Adrenal gland (tissue), 12 donors: ENCODE data around the gene RHBDL1. TPM values are rescaled to one million over a fixed set of nuclear protein-coding genes. Genes with fewer than 3 reads are reported as not detected.

ENCODE experiments used
- DNase-seq, 7 donors: peaks; one replicate each; pipeline ENCODE4 v3.0.0-alpha.2; 2019 to 2020
- H3K27ac ChIP-seq, 5 donors: fragments of 200-600 bp; sonication (generic) in 4 of 5; 1 replicate in 3 of 5; 2 replicates in 2 of 5; pipeline versions ENCODE4 v1.5.1 to v1.8.0; 2016 to 2020; ENCODE audit warnings: mild to moderate bottlenecking in 1 of 5
- H3K27me3 ChIP-seq: fragments of 200-600 bp; 2 replicates; pipeline ENCODE4 v1.8.0; 2021
- H3K36me3 ChIP-seq, 2 donors: fragments of 200-600 bp; replicated peaks in 1 of 2; 1 replicate in 1 of 2; 2 replicates in 1 of 2; pipeline versions ENCODE4 v1.5.1 to v1.8.0; 2018 to 2022
- H3K4me1 ChIP-seq, 2 donors: fragments of 200-600 bp; replicated peaks in 1 of 2; 1 replicate in 1 of 2; 2 replicates in 1 of 2; pipeline versions ENCODE4 v1.5.1 to v1.8.0; 2018 to 2021
- H3K4me3 ChIP-seq, 4 donors: fragments of 200-600 bp; sonication (generic) in 3 of 4; one replicate each; pipeline ENCODE4 v1.5.1; 2016 to 2018
- H3K9me3 ChIP-seq, 3 donors: fragments of 200-600 bp; sonication (generic) in 1 of 3; replicated peaks in 1 of 3; 1 replicate in 2 of 3; 2 replicates in 1 of 3; pipeline versions ENCODE4 v1.5.1 to v1.8.0; 2016 to 2021
- CTCF ChIP-seq, 6 experiments: fragments of 450-650 bp in 4 of 6; fragments of 200-600 bp in 2 of 6; sonication (generic) in 1 of 6; IDR thresholded peaks; 1 replicate in 5 of 6; 2 replicates in 1 of 6; pipeline versions ENCODE4 v1.5.1 to v1.8.0; 2016 to 2021; ENCODE audit warnings: antibody characterized with exemption in 6 of 6, mild to moderate bottlenecking in 2 of 6, moderate library complexity in 1 of 6
- POLR2A ChIP-seq, 2 donors: fragments of 450-650 bp; IDR thresholded peaks; one replicate each; pipeline ENCODE4 v1.6.1; 2017; ENCODE audit warnings: antibody characterized with exemption in 2 of 2, mild to moderate bottlenecking in 2 of 2, moderate library complexity in 1 of 2
- WGBS, 4 donors: extraction: QIAGEN DNeasy Blood & Tissue Kit in 2 of 4; methylation state at CpG; one replicate each; pipeline versions ENCODE4 v1.1.5 to v1.1.7; 2013 to 2017; 5-methylcytosine and 5-hydroxymethylcytosine counted together
- intact Hi-C, 2 donors: fragments of 100-400 bp; cut with DNase I; formaldehyde crosslinking; loops; one replicate each; pipeline versions ENCODE4 v1.14.1 to v1.15.0; 2022 to 2023
- polyA plus RNA-seq, 3 donors: library from polyadenylated mRNA; stranded (reverse); fragments of 200-250 nt in 2 of 3; fragments of 350-450 nt in 1 of 3; fragmentation: Illumina TruSeq in 1 of 3; extraction: RNeasy Lipid Tissue Mini Kit (QIAGEN cat#74804) in 1 of 3; gene quantifications; one replicate each; pipeline ENCODE4 v1.2.3, GENCODE V29; 2013 to 2014
- total RNA-seq, 9 donors: library from RNA; depleted of rRNA in 4 of 9; stranded (reverse); fragments of >200 nt in 4 of 9; fragments of 120-200 nt in 1 of 9; fragmentation: NEBNext Ultra II Directional in 1 of 9; extraction: Animal tissue kit (Norgen Biotek cat#: 25700) in 1 of 9; gene quantifications; one replicate each; pipeline versions ENCODE4 v1.1.0 to v1.2.4, GENCODE V29; 2013 to 2023
- donor health status: healthy with polysubstance abuse.
- donor health status: Bipolar disorder and iron deficiency.
- donor health status: DM: yes; HTN: yes; CAD: no.
- donor health status: DM: no; HTN: no; CAD: no.
- donor health status: DM: no; HTN: no; CAD: no.
- donor health status: DM: yes; HTN: yes; CAD: no.

RHBDL1 gene
- total and polyA plus RNA-seq, 12 donors, result 0.13 to 21.1 (median 3.8) TPM

DNA sequence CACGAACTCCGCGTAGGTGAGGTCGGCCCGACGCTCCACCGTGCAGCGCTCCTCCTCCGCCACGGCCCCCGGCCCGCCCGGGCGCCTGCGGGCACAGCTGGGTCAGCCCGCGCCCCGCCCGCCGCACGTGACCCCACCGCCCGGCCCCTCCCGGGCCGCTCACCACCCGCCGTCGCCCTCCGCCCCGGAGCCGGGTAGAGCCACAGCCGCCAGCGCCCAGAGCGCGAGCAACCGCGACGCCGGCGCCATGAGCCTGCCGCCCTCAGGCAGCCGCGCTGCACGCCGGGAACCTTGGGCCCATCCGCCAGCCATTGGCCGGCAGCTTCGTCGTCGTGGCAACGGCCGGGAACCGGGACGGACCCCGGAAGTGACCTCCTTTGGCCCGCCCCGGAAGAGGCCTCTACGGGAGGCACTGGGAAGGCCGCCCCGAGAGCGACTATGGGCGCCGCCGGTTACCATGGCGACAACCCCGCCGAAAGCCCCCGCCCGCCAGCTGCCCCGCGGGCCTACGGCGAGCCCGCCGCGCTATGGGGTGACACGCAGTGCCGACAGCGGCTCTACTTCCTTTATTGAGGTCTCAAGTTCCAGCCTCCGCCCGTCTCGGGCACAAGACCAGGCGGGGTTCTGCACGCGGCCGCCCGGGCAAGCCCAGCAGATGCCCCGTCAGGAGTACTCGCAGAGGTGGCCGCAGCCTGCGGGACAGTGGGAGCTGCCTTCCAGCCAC lies 8.8 kb downstream of the RHBDL1 start, which contains the start of gene JMJD8:
TSS of gene JMJD8 (minus strand) at position 264 of the 724 bp plus-strand sequence. CDS start at position 249, 15 bp downstream.
- H3K4me1 ChIP-seq, result peaks cover 27 to 47% of the 10 kb centered on the region in 2 donors
- H3K36me3 ChIP-seq, result peaks cover 0 to 36% of the 10 kb centered on the region in 2 donors
- peak; percentile 32 to 69 for TF ChIP-seq POLR2A (IDR thresholded peaks at IDR 0.05)
- no peak for TF ChIP-seq CTCF (IDR thresholded peaks at IDR 0.05)
- intact Hi-C loops, result no loop called here
- H3K27me3 ChIP-seq, result no peaks in the 10 kb centered on the region
- H3K27ac ChIP-seq, result peak within 1 kb of the TSS in 4 of 5 donors; percentile 38 to 90 (median 80)
- peak; percentile 97 to 98 (median 97) for DNase-seq
- peak within 1 kb of the TSS in 2 of 4 donors; percentile 4 to 79 for H3K4me3 ChIP-seq
- no peaks in the 10 kb centered on the region for H3K9me3 ChIP-seq
- 0 to 3% (median 1%) methylated on average over 1 to 91 of the region's 91 CpGs for WGBS, 4 donors

DNA sequence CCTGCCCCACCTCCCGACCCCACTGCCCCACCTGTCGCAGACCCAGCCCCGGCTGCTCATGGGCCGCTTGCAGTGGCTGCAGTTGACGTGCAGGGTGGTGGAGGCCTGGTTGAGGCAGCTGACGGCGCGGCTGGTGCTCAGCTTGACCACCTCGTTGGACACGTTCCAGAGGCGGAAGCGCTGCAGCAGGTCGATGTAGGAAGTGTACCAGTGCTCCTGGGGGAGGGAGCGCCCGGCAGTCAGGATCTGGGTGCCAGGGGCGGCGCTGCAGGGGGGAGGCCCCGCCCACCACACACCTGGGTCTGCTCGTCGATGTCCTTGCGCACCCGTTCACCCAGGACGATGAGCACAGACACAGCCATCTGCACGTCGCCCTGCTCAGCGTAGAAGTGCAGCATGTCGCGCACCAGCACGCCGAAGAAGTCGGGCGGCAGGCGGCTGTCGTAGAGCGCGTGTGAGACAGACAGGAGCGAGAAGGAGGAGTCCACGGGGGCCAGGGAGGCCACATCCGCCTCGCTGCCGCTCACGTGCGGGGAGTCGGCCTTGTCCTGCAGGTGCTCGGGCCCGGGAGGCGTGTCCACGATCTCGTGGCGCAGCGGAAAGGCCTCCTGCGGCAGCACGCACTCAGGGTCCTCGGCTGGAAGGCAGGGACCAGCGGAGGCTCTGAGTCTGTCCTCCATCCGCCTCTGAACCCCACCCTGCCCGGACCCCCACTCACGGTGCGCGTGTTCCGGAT lies 9.7 kb downstream of the RHBDL1 start:
- Histone ChIP-seq H3K4me1 (peaks cover 27 to 54% of the 10 kb centered on the region in 2 donors), H3K36me3 (peaks cover 0 to 36% of the 10 kb centered on the region in 2 donors), H3K27ac (peak overlapping the region in 2 of 5 donors; percentile 79 to 81), H3K27me3 (no peaks in the 10 kb centered on the region), H3K9me3 (no peaks in the 10 kb centered on the region), H3K4me3 (peak overlapping the region in 1 of 4 donors; percentile 79)
- intact Hi-C loops, result no loop called here
- peak in 3 of 7 donors; percentile 43 to 80 (median 55) for DNase-seq
- TF ChIP-seq POLR2A (IDR thresholded peaks at IDR 0.05), result no peak
- no peak for TF ChIP-seq CTCF (IDR thresholded peaks at IDR 0.05)
- WGBS, 4 donors, result 87 to 94% (median 91%) methylated on average over 9 to 61 of the region's 61 CpGs

DNA sequence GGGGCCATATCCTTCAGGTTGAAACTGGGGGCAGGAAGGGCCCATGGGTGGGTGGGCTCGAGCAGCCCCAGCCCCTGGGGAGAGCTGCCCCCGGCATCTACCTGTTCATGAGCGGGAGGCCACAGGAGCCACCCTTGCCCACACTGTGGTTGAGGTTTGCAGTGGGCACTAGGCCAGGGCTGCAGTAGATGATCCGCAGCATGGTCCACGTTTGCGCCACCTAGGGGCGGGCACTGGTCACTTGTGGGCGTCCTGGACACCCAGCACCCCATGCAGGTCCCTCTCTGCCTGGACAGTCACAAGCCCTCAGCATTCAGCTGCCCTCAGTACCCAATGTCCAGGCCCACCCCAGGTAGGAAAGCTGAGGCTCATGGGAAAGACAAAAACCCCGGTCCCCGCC lies 10.5 kb downstream of the RHBDL1 start:
- H3K4me1 ChIP-seq, result peaks cover 24 to 53% of the 10 kb centered on the region in 2 donors
- no peak overlapping the region for H3K4me3 ChIP-seq
- TF ChIP-seq POLR2A (IDR thresholded peaks at IDR 0.05) (no peak), CTCF (IDR thresholded peaks at IDR 0.05) (peak; percentile 15 to 45 (median 34))
- intact Hi-C loops, result no loop called here
- no peaks in the 10 kb centered on the region for H3K27me3 ChIP-seq
- H3K36me3 ChIP-seq, result peaks cover 0 to 36% of the 10 kb centered on the region in 2 donors
- no peaks in the 10 kb centered on the region for H3K9me3 ChIP-seq
- WGBS, 4 donors, result 61 to 83% (median 64%) methylated on average over 5 to 10 of the region's 10 CpGs
- peak in 6 of 7 donors; percentile 62 to 81 (median 77) for DNase-seq
- H3K27ac ChIP-seq, result no peak overlapping the region
